T1000 (cell line): ENCODE data around the gene THRAP3.

Experiments used
- DNase-seq: peaks from one replicate; lab custom pipeline; 2025; ENCODE audit warnings: mixed read lengths; lab: John Stamatoyannopoulos, UW

Gene THRAP3

GRCh38 chr1:36351227-36351977 lies 127.2 kb downstream of the THRAP3 start:
- peak; percentile 70 for DNase-seq

DNA sequence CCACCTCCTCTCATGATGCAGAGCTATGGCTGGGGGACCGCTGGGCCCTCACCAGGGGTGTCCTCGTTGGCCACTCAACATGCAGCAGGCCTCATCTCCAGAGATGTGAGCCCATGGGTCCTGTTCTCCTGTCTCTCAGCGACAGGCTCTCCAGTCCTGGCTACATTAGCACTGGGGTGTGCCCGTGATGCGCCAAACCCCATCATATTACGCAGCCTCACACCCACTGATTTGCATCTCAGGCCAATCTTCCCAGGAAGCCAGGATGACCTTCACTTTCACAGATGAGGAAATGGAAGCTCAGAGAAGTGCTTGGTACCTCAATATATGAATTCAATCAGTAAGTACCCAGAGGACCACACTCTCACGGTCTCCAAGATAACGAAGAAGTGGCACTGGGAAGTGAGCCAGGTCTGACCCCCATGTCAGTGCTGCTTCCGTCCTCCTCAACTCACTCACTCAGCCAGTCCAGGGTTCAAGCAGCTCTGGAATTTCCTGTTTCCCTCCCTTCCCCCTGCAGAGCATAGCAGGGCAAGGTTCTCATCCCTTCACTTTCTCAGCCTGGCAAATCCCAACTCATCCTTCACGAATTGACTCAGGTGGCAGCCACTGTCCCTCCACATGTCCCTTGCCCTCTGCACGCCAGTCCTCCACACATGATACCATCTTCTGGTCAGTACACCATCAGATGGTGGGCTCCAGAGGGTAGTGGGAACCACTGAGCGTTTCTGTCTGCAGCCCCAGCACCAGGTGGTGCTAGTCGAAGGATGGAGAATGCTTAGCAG lies 128.1 kb downstream of the THRAP3 start:
- DNase-seq: no peak

- peak; percentile 27 for DNase-seq
These were observed 129.0 kb downstream of the THRAP3 start for GRCh38 chr1:36352910-36353878.

GRCh38 chr1:36354486-36354885 lies 130.2 kb downstream of the THRAP3 start:
- DNase-seq: no peak
